HepG2 (cell line): ENCODE measurements around the gene ATAD3C. TPM values are rescaled to one million over a fixed set of nuclear protein-coding genes. Genes with fewer than 3 reads are reported as not detected.

Experiments
- BRD4 ChIP-seq: sonication (generic); formaldehyde crosslinking; IDR thresholded peaks from 2 replicates; pipeline ENCODE4 v1.4.0; 2020; ENCODE audit warnings: missing genetic modification reagents
- ELF4 ChIP-seq: sonication (generic); formaldehyde crosslinking; IDR thresholded peaks from 2 replicates; pipeline ENCODE4 v1.5.0; 2020; ENCODE audit warnings: missing genetic modification reagents, mild to moderate bottlenecking, moderate library complexity, borderline replicate concordance
- FOXO1 ChIP-seq: sonication (generic); formaldehyde crosslinking; IDR thresholded peaks from 2 replicates; pipeline ENCODE4 v1.4.0; 2020; ENCODE audit warnings: missing genetic modification reagents
- GLMP ChIP-seq: sonication (generic); formaldehyde crosslinking; IDR thresholded peaks from 2 replicates; pipeline ENCODE4 v1.9.0; 2021; ENCODE audit warnings: missing genetic modification reagents, mild to moderate bottlenecking, borderline replicate concordance
- NCOA1 ChIP-seq: sonication (generic); formaldehyde crosslinking; IDR thresholded peaks from 2 replicates; pipeline ENCODE4 v1.9.0; 2021; ENCODE audit warnings: missing genetic modification reagents
- NFIC ChIP-seq: IDR thresholded peaks from 2 replicates; pipeline ENCODE4 v1.6.1; 2012; ENCODE audit warnings: mild to moderate bottlenecking, low read length, inconsistent platforms
- NFYC ChIP-seq: IDR thresholded peaks from 2 replicates; pipeline ENCODE4 v1.6.1; 2016; ENCODE audit warnings: missing genetic modification reagents, missing compliant biosample characterization
- PRDM15 ChIP-seq: sonication (generic); formaldehyde crosslinking; IDR thresholded peaks from 2 replicates; pipeline ENCODE4 v1.4.0; 2020; ENCODE audit warnings: missing genetic modification reagents
- PRPF4 ChIP-seq: fragments of 200-400 bp; formaldehyde crosslinking; IDR thresholded peaks from 2 replicates; pipeline ENCODE4 v1.6.1; 2016; ENCODE audit warnings: low read length, low read depth; ENCODE audit not compliant: poor library complexity, severe bottlenecking
- RBFOX2 ChIP-seq: fragments of 200-400 bp; formaldehyde crosslinking; IDR thresholded peaks from 2 replicates; pipeline ENCODE4 v1.6.1; 2017; ENCODE audit warnings: low read depth, mild to moderate bottlenecking, low read length
- TEAD2 ChIP-seq: sonication (generic); formaldehyde crosslinking; IDR thresholded peaks from 2 replicates; pipeline ENCODE4 v1.9.0; 2021; ENCODE audit warnings: missing genetic modification reagents
- ZFP36L1 ChIP-seq: sonication (generic); formaldehyde crosslinking; IDR thresholded peaks from 2 replicates; pipeline ENCODE4 v1.8.0; 2022; ENCODE audit warnings: mild to moderate bottlenecking, missing genetic modification reagents, moderate library complexity
- ZKSCAN5 ChIP-seq: sonication (generic); formaldehyde crosslinking; IDR thresholded peaks from 2 replicates; pipeline ENCODE4 v1.5.1; 2020; ENCODE audit warnings: mild to moderate bottlenecking, missing genetic modification reagents
- ZNF343 ChIP-seq: sonication (generic); formaldehyde crosslinking; IDR thresholded peaks from 2 replicates; pipeline ENCODE4 v1.4.0; 2020; ENCODE audit warnings: mild to moderate bottlenecking, missing genetic modification reagents
- ZNF362 ChIP-seq: sonication (generic); formaldehyde crosslinking; IDR thresholded peaks from 2 replicates; pipeline ENCODE4 v1.4.0; 2020; ENCODE audit warnings: missing genetic modification reagents, mild to moderate bottlenecking, borderline replicate concordance
- ZNF44 ChIP-seq: sonication (generic); formaldehyde crosslinking; IDR thresholded peaks from 2 replicates; pipeline ENCODE4 v1.5.1; 2020; ENCODE audit warnings: mild to moderate bottlenecking, missing genetic modification reagents
- ZNF547 ChIP-seq: sonication (generic); formaldehyde crosslinking; IDR thresholded peaks from 2 replicates; pipeline ENCODE4 v1.5.1; 2020; ENCODE audit warnings: mild to moderate bottlenecking, missing genetic modification reagents
- ZNF563 ChIP-seq: sonication (generic); formaldehyde crosslinking; IDR thresholded peaks from 2 replicates; pipeline ENCODE4 v1.8.0; 2022; ENCODE audit warnings: mild to moderate bottlenecking, moderate library complexity, missing genetic modification reagents
- ZNF709 ChIP-seq: sonication (generic); formaldehyde crosslinking; IDR thresholded peaks from 2 replicates; pipeline ENCODE4 v1.5.0; 2020; ENCODE audit warnings: mild to moderate bottlenecking, missing genetic modification reagents
- ZNF761 ChIP-seq: sonication (generic); formaldehyde crosslinking; conservative IDR thresholded peaks from 2 replicates; pipeline ENCODE4 v1.4.0; 2020; ENCODE audit warnings: mild to moderate bottlenecking, missing genetic modification reagents
- ZNF839 ChIP-seq: sonication (generic); formaldehyde crosslinking; IDR thresholded peaks from 2 replicates; pipeline ENCODE4 v1.4.0; 2020; ENCODE audit warnings: missing genetic modification reagents, mild to moderate bottlenecking, borderline replicate concordance
- polyA plus RNA-seq, 8 experiments: library from polyadenylated mRNA; depleted of rRNA in 3 of 8; stranded (reverse) in 7 of 8; unstranded in 1 of 8; fragments of >200 nt; fragmentation: Illumina TruSeq in 4 of 8; extraction: Trizol in 4 of 8; gene quantifications; 2 replicates each; pipeline versions ENCODE4 v1.2.1 to v1.2.3, GENCODE V29; 2011 to 2016; ENCODE audit warnings: low read depth in 4 of 8, missing spikeins in 1 of 8, mixed read lengths in 1 of 8; ENCODE audit not compliant: insufficient read depth in 1 of 8
- total RNA-seq, 5 experiments: library from RNA; depleted of rRNA; stranded (reverse); fragments of >200 nt; fragmentation: Illumina TruSeq; extraction: Trizol; gene quantifications; 2 replicates each; pipeline ENCODE4 v1.2.3, GENCODE V29; 2016; ENCODE audit warnings: low read depth in 1 of 5
- TF ChIP-seq, protein P1 (sequence below): sonication (generic); formaldehyde crosslinking; IDR thresholded peaks from 2 replicates; pipeline ENCODE4; 2020; ENCODE audit warnings: missing genetic modification reagents, mild to moderate bottlenecking, borderline replicate concordance
- TF ChIP-seq, protein P2 (sequence below): sonication (generic); formaldehyde crosslinking; IDR thresholded peaks from 2 replicates; pipeline ENCODE4 v1.4.0; 2020; ENCODE audit warnings: missing genetic modification reagents

Gene ATAD3C
- total and polyA plus RNA-seq, 2 of the 13 experiments (the other 11 are each of a cell fraction or from before 2014, with no cell fraction given): 2.4 to 3.2 TPM

DNA sequence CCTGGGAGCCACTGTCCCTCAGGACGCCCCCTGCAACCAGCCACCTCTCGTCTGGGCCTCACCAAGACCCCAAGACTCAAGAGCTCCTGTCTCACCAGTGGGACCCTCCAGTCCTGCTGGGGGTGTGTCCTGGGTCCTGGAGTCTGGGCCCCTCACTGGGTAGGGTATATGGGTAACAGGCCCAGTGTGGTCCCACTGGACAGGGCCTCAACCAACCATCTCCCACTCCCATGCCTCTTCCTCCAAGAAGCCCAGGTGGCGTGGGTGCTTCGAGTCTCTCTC lies 14.7 kb upstream of the ATAD3C start (continued):
- TF ChIP-seq ZKSCAN5 (CRISPR knock-in tag) (no peak), ZNF343 (no peak), PRDM15 (CRISPR knock-in tag) (no peak), ZNF362 (CRISPR knock-in tag) (no peak), PRPF4 (no peak), ZNF563 (CRISPR knock-in tag) (no peak), GLMP (CRISPR knock-in tag) (no peak), ELF4 (CRISPR knock-in tag) (no peak), ZFP36L1 (no peak), ZNF547 (CRISPR knock-in tag) (no peak; the same call in 1 of the 2 replicates), ZNF761 (0 out of 2 replicates have a peak, but pooled peaks have one; percentile 34), NCOA1 (CRISPR knock-in tag) (0 out of 2 replicates have a peak, but pooled peaks have one; percentile 66), BRD4 (CRISPR knock-in tag) (no peak), RBFOX2 (no peak), NFYC (no peak), ZNF709 (CRISPR knock-in tag) (no peak), TEAD2 (no peak), ZNF839 (CRISPR knock-in tag) (no peak), NFIC (no peak), FOXO1 (no peak), ZNF44 (CRISPR knock-in tag) (no peak)
- TF ChIP-seq, protein P1, sequence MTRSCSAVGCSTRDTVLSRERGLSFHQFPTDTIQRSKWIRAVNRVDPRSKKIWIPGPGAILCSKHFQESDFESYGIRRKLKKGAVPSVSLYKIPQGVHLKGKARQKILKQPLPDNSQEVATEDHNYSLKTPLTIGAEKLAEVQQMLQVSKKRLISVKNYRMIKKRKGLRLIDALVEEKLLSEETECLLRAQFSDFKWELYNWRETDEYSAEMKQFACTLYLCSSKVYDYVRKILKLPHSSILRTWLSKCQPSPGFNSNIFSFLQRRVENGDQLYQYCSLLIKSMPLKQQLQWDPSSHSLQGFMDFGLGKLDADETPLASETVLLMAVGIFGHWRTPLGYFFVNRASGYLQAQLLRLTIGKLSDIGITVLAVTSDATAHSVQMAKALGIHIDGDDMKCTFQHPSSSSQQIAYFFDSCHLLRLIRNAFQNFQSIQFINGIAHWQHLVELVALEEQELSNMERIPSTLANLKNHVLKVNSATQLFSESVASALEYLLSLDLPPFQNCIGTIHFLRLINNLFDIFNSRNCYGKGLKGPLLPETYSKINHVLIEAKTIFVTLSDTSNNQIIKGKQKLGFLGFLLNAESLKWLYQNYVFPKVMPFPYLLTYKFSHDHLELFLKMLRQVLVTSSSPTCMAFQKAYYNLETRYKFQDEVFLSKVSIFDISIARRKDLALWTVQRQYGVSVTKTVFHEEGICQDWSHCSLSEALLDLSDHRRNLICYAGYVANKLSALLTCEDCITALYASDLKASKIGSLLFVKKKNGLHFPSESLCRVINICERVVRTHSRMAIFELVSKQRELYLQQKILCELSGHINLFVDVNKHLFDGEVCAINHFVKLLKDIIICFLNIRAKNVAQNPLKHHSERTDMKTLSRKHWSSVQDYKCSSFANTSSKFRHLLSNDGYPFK: no peak
- TF ChIP-seq, protein P2, sequence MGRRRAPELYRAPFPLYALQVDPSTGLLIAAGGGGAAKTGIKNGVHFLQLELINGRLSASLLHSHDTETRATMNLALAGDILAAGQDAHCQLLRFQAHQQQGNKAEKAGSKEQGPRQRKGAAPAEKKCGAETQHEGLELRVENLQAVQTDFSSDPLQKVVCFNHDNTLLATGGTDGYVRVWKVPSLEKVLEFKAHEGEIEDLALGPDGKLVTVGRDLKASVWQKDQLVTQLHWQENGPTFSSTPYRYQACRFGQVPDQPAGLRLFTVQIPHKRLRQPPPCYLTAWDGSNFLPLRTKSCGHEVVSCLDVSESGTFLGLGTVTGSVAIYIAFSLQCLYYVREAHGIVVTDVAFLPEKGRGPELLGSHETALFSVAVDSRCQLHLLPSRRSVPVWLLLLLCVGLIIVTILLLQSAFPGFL: no peak
